Measurements from ENCODE around the gene EXOC7.

DNA sequence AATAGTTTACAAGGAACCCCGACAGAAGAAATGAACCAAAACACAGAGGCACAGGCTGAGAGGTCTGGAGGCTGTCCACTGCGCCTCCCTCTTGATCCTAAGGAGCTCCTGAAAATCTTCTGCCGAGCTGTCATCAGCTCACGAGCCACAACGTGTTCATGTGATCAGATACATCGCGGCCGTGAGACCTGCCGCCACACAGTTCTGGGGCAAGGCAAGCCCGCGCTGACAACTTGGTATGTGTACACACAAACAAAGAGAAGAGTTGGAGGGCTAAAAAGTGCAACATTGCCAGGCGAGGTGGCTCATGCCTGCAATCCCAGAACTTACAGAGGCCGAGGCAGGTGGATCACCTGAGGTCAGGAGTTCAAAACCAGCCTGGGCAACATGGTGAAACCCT lies 7.6 kb downstream of the EXOC7 start:
- TF ChIP-seq CTCF (IDR thresholded peaks at IDR 0.05 in 8 of 11, conservative IDR thresholded peaks at IDR 0.05 in 3 of 11) = no peak
- no peak for TF ChIP-seq POLR2AphosphoS5 (IDR thresholded peaks at IDR 0.05)
- no peak for TF ChIP-seq POLR2A (IDR thresholded peaks at IDR 0.05)
